HPDE6-E6E7 (cell line): Measurements from ENCODE around the gene RBM23.
"Not testable (repeated sequence)": the region's sequence is repeated elsewhere in the genome, so short reads cannot be mapped to it uniquely, and the experiment has no call there.

ENCODE experiments used
- DNase-seq: peaks from one replicate; pipeline ENCODE4 v3.0.0; 2011; ENCODE audit warnings: missing footprints; ENCODE audit errors: extremely low spot score

RBM23 gene

GRCh38 chr14:22865424-22866405 is 53.2 kb downstream of the RBM23 start:
- DNase-seq = no peak

GRCh38 chr14:22864979-22865378 is 54.0 kb downstream of the RBM23 start:
- no peak for DNase-seq

DNA sequence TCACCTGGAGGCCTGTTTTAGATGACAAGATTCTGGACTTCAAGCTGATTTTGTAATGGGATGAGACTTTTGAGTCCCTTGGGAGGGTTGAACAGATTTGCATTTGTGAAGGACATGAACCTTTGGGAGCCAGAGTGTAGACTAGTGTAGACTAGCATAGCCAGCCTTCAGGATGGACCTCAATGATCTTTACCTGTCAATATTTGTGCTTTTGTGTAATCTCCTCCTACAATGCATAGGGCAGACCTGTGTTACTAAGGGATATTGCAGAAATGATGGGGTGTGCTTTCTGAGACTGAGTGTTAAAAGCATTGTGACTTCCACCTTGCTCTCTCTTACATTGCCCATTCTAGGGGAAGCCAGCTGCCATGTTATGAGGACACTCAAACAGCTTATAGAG is 57.3 kb downstream of the RBM23 start:
- DNase-seq = no peak

DNA sequence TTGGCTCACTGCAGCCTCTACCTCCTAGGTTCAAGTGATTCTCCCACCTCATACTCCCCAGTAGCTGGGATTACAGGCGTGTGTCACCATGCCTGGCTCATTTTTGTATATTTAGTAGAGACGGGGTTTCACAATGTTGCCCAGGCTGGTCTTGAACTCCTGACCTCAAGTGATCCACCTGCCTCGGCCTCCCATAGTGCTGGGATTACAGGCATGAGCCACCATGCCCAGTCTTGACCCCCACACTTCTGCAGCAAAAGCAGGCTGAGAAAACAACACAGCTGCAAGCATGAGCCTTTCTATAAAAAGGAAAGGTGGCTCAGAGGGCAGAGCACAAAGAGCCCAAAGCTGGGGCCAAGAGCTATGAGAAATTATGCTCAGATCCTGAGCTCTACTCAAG is 58.6 kb downstream of the RBM23 start:
- DNase-seq = not testable (repeated sequence)

GRCh38 chr14:22856428-22856827 is 62.5 kb downstream of the RBM23 start:
- DNase-seq = no peak

GRCh38 chr14:22854963-22855724 is 63.8 kb downstream of the RBM23 start:
- no peak for DNase-seq

DNA sequence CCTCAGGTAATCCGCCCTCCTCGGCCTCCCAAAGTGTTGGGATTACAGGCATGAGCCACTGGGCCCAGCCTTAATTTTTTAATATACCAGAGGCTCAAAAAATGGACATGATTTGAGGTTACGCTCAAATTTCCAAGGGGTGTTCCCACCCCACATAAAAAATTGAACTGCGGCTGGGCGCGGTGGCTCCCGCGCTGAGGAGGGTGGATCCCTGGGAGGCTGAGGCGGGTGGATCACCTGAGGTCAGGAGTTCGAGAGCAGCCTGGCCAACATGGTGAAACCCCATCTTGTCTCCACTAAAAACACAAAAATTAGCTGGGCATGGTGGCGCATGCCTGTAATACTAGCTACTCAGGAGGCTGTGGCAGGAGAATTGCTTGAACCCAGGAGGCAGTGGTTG is 64.7 kb downstream of the RBM23 start:
- not testable (repeated sequence) for DNase-seq

DNA sequence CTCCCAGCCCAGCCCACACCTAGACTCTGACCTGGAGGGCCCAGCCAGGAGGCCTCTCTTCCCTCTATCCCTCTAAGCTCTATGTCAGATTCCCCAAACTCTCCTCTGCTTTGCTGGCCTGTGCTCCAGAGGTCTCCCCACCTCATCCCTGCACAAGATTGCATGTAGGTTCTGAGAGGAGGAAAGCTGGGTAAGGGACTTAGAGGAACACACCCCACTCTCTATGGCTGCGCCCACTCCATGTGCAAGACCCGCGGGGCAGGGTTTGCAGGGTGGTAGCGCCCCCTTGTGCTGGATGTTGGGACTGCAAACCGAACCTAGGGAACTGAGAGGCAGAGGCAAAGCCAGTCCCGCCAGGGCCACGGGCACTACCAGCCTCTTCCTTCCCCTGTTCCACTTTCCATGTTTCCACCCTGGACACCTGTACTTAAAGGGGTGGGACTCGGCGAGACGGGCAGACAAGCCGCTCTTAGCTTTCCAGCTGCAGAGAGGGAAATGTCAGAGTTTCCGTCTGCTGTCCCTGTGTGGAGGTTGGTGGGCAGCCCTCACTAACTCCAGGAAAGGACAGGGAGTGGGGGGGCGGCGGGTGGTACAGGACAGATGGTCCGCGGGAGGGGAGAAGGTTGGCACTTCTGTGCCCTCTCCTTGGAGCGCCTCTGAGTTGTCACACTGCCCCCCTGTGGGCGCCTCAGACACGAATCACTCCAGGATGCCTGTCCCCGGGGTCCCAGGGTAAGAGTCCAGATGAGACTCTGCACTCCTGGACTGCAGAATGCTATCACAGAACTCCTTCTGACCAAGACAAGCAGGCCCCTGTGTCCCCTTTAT is 65.8 kb downstream of the RBM23 start:
- DNase-seq = no peak

- DNase-seq = no peak
These were observed 66.4 kb downstream of the RBM23 start for GRCh38 chr14:22852599-22852939.

- DNase-seq = not testable (repeated sequence)
These were observed 66.8 kb downstream of the RBM23 start for GRCh38 chr14:22852178-22852577.

- DNase-seq = no peak
These were observed 67.8 kb downstream of the RBM23 start for GRCh38 chr14:22850944-22851764.

DNA sequence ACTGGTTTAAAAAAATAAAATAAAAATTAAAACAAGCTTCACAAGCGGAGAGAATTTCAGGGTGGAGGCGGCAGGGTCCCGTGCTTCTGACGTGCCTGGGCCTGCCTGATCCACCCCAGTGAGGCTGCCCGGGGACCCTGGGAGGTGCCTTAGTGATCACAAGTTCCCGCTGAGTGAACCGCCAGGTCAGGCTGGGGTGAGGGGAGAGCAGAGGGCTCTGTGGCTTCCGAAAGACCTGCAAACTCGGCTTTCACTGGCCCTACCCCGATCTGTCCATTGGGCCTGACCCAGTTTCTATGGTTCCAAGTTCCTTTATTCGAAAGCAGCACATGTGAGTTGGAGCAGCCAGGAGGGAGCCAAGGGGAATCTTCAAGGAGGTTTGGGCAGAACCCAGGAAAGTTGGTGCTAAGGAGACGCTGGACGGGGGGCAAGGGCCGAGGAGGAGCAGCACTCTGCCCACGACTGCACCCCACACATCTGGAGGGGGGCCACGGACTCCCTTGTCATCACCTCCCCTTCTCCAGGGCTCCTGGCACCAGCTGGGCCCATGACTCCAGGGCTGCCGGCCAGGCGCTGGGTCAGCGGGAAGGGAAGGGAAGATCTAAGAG is 69.6 kb downstream of the RBM23 start:
- DNase-seq = no peak

DNA sequence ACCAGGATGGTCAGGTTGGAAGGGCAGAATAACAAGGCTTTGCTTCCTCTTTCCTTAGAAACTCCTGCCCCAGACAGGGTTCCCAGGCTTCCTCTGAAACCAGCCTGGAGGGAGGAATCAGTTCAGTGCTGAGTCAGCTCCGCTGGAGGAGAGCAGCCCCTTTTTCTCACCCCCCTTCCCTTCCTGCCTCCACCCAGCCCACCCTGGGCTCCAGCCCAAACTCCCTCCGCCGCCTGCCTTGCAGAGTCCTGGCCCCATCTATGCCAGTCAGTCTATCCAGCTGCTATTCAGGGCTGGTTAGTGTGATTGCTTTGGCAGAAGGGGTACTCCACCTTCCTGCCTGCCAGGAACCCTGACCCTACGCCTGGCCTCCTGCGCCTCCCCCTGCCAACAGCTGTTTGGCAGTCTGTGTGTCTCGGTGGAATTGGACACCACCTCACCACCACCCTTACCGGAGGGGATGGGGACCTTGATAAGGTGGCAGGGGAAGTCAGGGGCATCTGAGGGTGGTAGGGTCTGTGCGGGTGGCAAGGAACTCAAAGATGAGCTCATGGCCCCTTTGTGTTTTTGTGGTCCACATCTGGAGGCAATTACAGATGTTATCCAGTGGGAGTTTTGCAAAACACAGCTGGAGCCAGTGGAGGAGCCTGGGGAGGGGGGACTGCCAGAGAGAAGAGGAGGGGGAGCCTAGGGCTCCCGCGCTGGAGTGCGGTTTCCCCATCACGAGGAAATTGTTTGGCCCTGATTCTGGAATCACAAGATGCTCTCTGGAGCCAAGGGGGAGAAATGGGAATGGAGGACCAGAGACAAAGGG is 70.4 kb downstream of the RBM23 start:
- no peak for DNase-seq

DNA sequence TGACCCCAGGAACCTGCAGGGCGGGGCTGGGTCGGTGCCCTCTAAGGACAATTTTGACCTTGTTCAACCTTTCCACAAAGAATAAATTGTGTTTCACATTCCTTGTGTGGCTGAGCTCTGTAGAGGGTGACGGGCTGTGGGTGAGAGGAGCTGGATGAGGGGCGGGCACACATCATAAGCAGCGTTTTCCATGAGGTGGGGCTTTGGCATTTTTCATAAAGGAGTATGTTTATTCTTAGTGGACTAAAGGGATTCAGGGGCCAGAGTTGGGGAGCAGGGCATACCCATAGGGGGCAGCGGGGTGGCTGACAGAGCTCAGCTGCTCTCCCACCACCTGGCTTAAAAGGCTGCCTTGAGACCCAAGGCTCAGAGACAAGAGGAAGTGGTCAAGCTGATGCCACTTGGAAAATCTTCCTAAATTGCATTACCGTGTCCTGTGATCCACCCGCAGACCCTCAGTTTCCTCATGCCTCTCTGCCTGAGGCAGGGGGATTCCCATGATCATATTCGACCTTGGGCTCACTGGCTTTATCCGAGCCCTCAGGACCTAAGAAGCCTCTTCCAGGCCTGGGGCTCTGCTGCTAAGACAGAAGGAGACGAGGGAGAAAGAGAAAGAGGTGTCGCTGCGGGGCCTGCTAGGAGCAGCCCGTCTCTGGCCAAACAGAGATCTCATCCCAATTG is 71.1 kb downstream of the RBM23 start:
- no peak for DNase-seq

DNA sequence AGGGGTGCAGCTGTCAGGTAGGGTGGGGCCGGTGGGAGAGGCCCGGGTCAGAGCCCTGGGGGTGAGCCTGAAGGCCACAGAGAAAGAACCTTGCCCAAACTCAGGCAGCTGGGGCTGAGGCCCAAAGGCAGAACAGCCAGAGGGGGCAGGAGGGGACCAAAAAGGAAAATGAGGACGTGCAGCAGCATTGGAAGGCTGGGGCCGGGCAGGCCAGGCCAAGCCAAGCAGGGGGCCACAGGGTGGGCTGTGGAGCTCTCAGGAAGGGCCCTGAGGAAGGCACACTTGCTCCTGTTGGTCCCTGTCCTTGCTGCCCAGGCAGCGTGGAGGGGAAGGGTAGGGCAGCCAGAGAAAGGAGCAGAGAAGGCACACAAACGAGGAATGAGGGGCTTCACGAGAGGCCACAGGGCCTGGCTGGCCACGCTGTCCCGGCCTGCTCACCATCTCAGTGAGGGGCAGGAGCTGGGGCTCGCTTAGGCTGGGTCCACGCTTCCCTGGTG is 72.1 kb downstream of the RBM23 start:
- no peak for DNase-seq

DNA sequence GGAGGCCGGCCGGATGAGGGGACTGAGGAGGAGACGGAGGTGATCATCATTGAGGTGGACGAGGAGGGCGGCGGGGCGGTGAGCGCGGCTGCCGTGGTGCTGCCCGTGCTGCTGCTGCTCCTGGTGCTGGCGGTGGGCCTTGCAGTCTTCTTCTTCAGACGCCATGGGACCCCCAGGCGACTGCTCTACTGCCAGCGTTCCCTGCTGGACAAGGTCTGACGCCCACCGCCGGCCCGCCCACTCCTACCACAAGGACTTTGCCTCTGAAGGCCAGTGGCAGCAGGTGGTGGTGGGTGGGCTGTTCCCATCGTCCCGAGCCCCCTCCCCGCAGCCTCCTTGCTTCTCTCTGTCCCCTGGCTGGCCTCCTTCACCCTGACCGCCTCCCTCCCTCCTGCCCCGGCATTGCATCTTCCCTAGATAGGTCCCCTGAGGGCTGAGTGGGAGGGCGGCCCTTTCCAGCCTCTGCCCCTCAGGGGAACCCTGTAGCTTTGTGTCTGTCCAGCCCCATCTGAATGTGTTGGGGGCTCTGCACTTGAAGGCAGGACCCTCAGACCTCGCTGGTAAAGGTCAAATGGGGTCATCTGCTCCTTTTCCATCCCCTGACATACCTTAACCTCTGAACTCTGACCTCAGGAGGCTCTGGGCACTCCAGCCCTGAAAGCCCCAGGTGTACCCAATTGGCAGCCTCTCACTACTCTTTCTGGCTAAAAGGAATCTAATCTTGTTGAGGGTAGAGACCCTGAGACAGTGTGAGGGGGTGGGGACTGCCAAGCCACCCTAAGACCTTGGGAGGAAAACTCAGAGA is 72.9 kb downstream of the RBM23 start:
- no peak for DNase-seq

GRCh38 chr14:22845103-22845394 is 73.9 kb downstream of the RBM23 start:
- DNase-seq = no peak
